Thyroid gland (tissue), 4 donors: ENCODE results near the gene GPR157. TPM values are rescaled to one million over a fixed set of nuclear protein-coding genes. Genes with fewer than 3 reads are reported as not detected.

Experiments
- DNase-seq, 2 donors: peaks; one replicate each; pipeline ENCODE4 v3.0.0-alpha.2; 2019
- H3K27ac ChIP-seq, 3 donors: fragments of 200-600 bp; sonication (generic); 1 replicate in 2 of 3; 2 replicates in 1 of 3; pipeline ENCODE4 v1.5.1; 2016 to 2019; ENCODE audit warnings: mild to moderate bottlenecking in 1 of 3, moderate library complexity in 1 of 3
- H3K27me3 ChIP-seq: fragments of 200-600 bp; sonication (generic); one replicate; pipeline ENCODE4 v1.5.1; 2019
- H3K36me3 ChIP-seq, 2 donors: fragments of 200-600 bp; sonication (generic); one replicate each; pipeline ENCODE4 v1.5.1; 2016 to 2019
- H3K4me1 ChIP-seq, 2 donors: fragments of 200-600 bp; sonication (generic); one replicate each; pipeline ENCODE4 v1.5.1; 2017 to 2019
- H3K4me3 ChIP-seq, 3 donors: fragments of 200-600 bp; sonication (generic); replicated peaks in 1 of 3; 1 replicate in 2 of 3; 2 replicates in 1 of 3; pipeline ENCODE4 v1.5.1; 2016; ENCODE audit warnings: mild to moderate bottlenecking in 1 of 3
- H3K9me3 ChIP-seq: fragments of 200-600 bp; sonication (generic); one replicate; pipeline ENCODE4 v1.5.1; 2017
- POLR2A ChIP-seq, 2 donors: fragments of 450-650 bp; IDR thresholded peaks; one replicate each; pipeline ENCODE4 v1.6.1; 2017; ENCODE audit warnings: antibody characterized with exemption in 2 of 2, mild to moderate bottlenecking in 2 of 2, moderate library complexity in 1 of 2
- WGBS, 2 donors: methylation state at CpG; one replicate each; pipeline ENCODE4 v1.1.5; 2017; 5-methylcytosine and 5-hydroxymethylcytosine counted together
- intact Hi-C: fragments of 100-400 bp; cut with DNase I; formaldehyde crosslinking; loops from one replicate; pipeline ENCODE4 v1.15.1; 2023
- total RNA-seq, 4 donors: library from RNA; depleted of rRNA; stranded (reverse); fragments of >200 nt; gene quantifications; one replicate each; pipeline ENCODE4 v1.2.3, GENCODE V29; 2016
- TF ChIP-seq, protein P1 (sequence below), 6 experiments: fragments of 200-600 bp in 3 of 6; fragments of 450-650 bp in 3 of 6; sonication (generic) in 3 of 6; IDR thresholded peaks; one replicate each; pipeline ENCODE4 v1.5.1; 2016 to 2019; ENCODE audit warnings: antibody characterized with exemption in 6 of 6, mild to moderate bottlenecking in 2 of 6, inconsistent platforms in 1 of 6, moderate library complexity in 1 of 6

The GPR157 gene
- total RNA-seq, 4 donors from 2014 or later = 5.6 to 10.4 (median 7.3) TPM

DNA sequence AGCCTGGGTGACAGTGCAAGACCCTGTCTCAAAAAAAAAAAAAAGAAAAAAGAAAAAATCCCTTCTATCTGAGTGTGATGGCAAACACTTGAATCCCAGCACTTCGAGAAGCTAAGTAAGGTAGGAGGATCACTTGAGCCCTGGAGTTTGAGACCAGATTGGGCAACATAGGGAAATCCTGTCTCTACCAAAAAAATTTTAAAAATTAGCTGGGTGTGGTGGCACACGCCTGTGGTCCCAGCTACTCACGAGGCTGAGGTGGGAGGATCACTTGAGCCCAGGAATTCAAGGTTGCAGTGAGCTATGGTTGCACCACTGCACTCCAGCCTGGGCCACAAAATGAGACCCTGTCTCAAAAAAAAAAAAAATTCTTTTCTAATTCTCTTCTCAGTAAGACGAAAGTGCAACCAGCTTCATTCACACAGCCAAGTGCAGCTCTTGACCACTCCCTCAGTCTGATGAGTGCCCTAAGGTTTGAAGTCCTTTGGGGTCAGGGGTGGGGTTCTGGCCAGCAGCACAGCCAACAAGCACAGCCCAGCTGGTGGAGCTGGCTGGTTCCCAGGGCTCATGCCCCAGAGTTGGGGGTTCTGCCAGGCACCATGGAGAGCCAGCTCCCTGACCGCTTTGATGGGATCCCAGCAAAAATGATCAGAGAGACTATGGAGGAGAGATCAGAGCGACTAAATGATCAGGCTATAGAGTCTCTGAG, 67.5 kb downstream of the GPR157 start:
- Histone ChIP-seq H3K36me3 (no peaks in the 10 kb centered on the region), H3K9me3 (no peaks in the 10 kb centered on the region), H3K4me3 (no peak overlapping the region), H3K27ac (no peak overlapping the region), H3K4me1 (peaks cover 0 to 10% of the 10 kb centered on the region in 2 donors), H3K27me3 (no peaks in the 10 kb centered on the region)
- DNase-seq = no peak
- no peak for TF ChIP-seq POLR2A (IDR thresholded peaks at IDR 0.05)
- TF ChIP-seq, protein P1, sequence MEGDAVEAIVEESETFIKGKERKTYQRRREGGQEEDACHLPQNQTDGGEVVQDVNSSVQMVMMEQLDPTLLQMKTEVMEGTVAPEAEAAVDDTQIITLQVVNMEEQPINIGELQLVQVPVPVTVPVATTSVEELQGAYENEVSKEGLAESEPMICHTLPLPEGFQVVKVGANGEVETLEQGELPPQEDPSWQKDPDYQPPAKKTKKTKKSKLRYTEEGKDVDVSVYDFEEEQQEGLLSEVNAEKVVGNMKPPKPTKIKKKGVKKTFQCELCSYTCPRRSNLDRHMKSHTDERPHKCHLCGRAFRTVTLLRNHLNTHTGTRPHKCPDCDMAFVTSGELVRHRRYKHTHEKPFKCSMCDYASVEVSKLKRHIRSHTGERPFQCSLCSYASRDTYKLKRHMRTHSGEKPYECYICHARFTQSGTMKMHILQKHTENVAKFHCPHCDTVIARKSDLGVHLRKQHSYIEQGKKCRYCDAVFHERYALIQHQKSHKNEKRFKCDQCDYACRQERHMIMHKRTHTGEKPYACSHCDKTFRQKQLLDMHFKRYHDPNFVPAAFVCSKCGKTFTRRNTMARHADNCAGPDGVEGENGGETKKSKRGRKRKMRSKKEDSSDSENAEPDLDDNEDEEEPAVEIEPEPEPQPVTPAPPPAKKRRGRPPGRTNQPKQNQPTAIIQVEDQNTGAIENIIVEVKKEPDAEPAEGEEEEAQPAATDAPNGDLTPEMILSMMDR (IDR thresholded peaks at IDR 0.05) = no peak
- 63 to 64% methylated on average over 6 of the region's 6 CpGs for WGBS, 2 donors
- intact Hi-C loops = no loop called here

DNA sequence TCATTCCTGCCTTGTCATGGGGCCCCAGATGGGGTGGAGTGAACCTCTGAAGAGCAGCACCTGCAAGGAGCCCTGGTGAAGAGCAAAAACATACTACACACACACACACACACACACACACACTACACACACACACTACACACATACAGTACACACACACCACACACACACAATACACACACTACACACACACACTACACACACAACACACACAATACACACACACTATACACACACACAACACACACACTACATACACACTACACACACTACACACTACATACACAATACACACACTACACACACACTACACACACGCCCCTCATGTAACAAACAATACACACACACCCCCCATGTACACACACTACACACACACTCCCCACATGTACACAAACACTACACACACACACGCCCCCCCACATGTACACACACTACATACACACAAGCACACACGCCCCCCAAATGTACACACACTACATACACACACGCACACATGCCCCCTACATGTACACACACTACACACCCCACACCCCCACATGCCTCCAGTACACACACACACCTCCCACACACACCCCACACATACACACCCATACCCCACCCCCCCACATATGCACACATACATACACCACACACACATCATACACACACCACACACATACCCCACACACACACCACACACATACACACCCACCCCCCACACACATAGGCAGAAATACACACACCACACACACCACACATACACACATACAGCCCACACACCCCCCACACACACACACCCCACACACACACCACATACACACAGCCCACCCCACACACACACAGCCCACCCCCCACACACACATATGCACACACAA, 68.8 kb downstream of the GPR157 start:
- no peaks in the 10 kb centered on the region for H3K9me3 ChIP-seq
- intact Hi-C loops = no loop called here

DNA sequence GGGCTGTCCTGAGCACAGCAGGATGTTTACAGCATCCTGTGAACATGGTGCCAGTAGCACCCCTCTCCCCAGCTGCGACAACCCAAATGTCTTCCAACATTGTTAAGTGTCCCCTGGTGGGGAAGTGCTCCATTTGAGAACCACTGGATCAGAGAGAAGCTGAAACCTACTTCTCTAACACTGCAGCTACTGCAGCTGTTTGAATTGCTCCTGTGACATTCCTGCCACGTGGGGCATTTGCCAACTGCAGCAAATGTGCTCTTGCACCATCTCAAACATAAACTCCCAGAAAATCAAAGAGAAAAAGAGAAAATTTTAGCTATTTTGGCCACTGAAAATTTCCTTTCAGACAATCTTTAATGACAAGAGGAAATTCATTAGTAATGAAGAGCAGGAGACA, 70.4 kb downstream of the GPR157 start:
- WGBS, 2 donors = 13 to 61% methylated on average over 1 to 2 of the region's 2 CpGs
- intact Hi-C loops = no loop called here
- no peaks in the 10 kb centered on the region for H3K36me3 ChIP-seq
- H3K27ac ChIP-seq = no peak overlapping the region
- peak in 1 of 2 donors; percentile 17 for DNase-seq
- H3K9me3 ChIP-seq = no peaks in the 10 kb centered on the region
- no peak overlapping the region for H3K4me3 ChIP-seq
- no peaks in the 10 kb centered on the region for H3K27me3 ChIP-seq
- TF ChIP-seq POLR2A (IDR thresholded peaks at IDR 0.05) = no peak
- TF ChIP-seq, protein P1 (IDR thresholded peaks at IDR 0.05) = peak in 1 of 6 experiments; percentile 6
- peaks cover 0 to 10% of the 10 kb centered on the region in 2 donors for H3K4me1 ChIP-seq

More for the DNA sequence above, 68.8 kb downstream of the GPR157 start:
- WGBS, 2 donors = 91 to 95% methylated on average over 4 of the region's 4 CpGs
- no peak overlapping the region for H3K4me3 ChIP-seq
- TF ChIP-seq POLR2A (IDR thresholded peaks at IDR 0.05) = no peak
- TF ChIP-seq, protein P1 (IDR thresholded peaks at IDR 0.05) = no peak
- no peak overlapping the region for H3K27ac ChIP-seq
- H3K36me3 ChIP-seq = no peaks in the 10 kb centered on the region
- H3K4me1 ChIP-seq = peaks cover 0 to 10% of the 10 kb centered on the region in 2 donors
- H3K27me3 ChIP-seq = no peaks in the 10 kb centered on the region
- DNase-seq = no peak

DNA sequence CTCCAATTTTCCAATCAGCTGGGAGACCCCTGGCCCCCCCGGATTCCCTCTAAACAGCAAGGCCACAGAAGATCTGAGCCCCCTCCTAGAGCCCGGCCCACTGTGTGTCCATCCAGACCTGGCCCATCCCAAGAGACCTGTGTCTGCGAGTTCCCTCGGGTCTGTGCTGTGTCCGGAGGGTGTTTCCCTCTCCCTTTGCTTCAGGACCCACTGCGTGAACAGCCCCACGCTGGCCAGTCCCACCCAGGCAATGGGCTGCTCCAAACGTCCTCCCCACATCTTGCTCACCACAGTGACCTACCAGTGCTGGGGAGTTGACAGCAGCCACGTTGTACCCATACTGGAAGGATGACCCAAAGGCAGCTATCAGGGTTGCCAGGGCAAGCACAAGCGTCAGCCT, 71.1 kb downstream of the GPR157 start:
- no peak overlapping the region for H3K4me3 ChIP-seq
- H3K4me1 ChIP-seq = peaks cover 0 to 10% of the 10 kb centered on the region in 2 donors
- TF ChIP-seq, protein P1 (IDR thresholded peaks at IDR 0.05) = no peak
- TF ChIP-seq POLR2A (IDR thresholded peaks at IDR 0.05) = no peak
- intact Hi-C loops = no loop called here
- H3K9me3 ChIP-seq = no peaks in the 10 kb centered on the region
- no peak for DNase-seq
- WGBS, 2 donors = 89 to 91% methylated on average over 7 to 10 of the region's 10 CpGs
- no peak overlapping the region for H3K27ac ChIP-seq
- H3K27me3 ChIP-seq = no peaks in the 10 kb centered on the region
- H3K36me3 ChIP-seq = no peaks in the 10 kb centered on the region
